Fibroblast of skin of left biceps (primary cell): ENCODE data around the gene CORO7.

Experiments
- DNase-seq, 2 experiments: peaks; one replicate each; pipeline ENCODE4 v3.0.0-alpha.2; 2013; ENCODE audit warnings: low read depth in 2 of 2

The CORO7 gene

DNA sequence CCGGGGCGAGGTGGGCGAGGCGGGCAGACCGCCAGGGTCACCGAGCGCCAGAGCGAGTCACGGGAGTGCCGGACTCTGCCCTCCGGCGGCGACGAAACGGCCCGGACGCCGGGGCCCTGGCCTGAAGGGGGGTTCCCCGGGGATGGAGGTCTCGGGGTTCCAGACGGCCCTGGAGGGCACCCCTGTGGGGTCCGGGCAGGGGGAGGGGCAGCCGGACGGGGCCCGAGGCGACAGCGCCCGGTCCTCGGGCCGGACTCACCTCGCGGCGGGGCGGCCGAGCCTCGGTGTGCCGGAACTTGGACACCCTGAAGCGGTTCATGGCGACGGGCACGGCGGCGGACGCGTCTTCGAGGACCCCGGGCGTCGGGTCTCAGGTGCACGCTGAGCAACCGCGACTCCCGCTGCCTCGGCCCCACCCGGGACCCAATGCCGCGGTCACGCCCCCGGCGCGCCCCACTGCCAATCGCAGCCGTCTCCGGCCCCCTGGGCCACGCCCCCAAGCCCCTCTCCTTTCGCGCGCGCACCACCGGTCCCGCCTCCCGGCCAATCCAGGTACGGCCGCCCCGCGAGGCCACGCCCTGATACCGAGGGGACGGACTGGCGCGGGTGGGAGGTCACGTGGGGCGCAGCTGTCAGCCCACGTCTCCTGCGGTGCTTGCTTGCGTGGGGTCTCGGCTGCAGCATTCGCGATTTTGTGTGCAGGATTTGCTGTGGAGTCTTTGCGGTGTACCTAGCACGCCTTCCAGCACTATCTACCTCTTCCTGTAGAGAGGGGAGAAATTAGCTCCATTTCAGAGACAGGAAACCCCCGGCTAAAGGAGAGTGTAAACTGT is at the start of gene CORO7:
Gene CORO7 (minus strand): TSS at position 397 of the 833 bp plus-strand sequence. CDS start 78 bp downstream, at position 319.
- DNase-seq: peak; percentile 53 to 57

DNA sequence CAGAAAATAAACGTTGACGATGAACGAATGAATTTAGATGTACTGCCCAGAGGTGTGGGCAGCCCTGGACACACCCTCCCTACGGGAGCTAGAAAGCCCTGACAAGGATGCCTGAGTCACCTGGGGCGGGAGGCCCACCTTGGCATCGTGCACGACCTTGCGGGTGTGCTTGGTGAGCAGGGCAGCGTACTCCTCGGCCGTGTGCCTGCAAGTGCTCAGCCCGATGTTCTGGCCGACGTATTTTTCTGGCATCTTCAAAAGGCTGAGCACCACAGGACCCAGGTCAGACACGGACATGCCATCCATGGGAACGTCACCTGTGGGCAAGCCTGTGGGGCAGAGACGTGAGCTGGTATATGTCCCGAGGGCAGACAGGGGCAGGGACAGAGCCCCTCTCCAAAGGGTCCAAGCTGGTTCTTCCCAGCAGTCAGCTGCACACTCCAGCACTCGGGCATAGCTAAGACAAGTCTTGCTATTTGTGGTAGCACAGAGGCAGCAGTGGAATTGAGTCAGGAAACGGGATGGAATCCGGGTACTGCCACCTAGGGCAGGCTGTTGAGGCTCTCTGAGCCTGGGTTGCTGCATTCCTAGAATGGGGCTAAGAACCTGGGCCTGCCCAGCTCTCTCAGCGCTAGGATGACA is 47.2 kb upstream of the CORO7 start:
- no peak for DNase-seq

DNA sequence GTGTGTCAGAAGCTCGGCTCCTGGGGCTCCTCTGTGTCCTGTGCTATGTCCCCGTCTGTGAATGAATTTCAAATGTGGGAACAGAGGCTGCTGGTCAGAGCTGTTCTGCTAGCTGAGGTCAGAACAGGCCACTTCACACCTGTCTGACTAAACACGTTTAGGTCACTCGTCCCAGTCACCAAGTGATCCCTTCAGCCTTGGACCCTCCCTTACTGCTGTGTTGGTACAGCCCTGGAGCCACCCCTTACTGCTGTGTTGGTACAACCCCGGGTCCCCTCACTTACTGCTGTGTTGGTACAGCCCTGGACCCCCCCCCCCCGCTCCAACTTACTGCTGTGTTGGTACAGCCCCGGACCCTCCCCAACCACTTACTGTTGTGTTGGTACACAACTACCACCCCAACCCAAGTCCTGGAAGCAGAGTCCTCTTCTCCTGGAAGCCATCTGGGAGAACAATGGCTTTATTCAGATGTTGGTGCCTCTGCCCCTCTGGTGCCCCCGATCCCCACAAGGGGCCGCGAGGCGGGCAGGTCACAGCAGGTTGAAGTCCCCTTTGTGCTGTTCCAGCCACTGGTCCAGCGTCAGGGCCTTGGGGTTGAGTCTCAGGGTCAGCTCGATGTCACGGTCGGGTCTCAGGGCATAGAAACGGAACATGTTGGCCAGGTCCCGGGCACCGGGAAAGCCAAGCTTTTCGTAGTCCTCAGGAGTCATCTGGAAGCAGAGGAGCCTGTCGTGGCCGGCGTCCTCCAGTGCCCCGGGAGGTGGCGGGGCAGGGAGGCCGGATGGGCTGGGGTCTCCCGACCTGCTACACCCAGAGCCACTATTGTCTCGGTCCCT is 45.1 kb upstream of the CORO7 start:
- no peak for DNase-seq

DNA sequence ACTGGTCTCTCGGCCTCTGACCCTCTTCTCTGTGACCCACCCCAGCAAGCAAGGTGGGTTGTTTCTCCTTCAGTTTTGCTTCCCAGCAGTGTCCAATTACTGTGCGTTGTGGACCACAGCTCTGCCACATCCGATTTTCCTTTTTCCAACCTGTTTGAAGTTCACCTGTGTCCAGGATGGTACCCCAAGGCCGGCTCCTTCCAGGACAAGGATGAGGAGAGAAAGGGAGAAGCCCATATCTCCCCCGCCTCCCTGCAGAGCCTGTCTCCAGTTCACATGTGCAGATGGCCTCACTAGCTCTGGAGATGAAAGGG is 44.5 kb upstream of the CORO7 start:
- no peak for DNase-seq

DNA sequence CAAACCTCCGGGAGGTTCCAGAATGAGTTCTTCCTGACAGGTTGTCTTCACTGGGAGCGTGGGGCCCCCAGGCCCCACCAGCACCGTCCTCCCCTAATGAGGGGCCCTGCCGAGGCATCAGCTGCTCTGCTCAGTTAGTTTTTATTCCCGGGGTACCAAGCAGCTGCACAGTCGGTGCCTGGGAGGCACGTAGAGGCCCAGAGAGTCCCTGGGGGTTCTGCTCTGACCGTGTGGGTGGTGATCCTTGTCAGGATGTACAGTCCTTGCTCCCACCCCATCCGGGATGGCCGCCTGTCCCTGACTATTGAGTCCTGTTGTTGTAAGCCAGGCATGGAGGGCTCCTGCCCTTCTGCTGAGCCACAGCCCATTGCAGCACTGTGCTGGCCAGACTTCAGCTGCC is 39.6 kb upstream of the CORO7 start:
- no peak for DNase-seq

DNA sequence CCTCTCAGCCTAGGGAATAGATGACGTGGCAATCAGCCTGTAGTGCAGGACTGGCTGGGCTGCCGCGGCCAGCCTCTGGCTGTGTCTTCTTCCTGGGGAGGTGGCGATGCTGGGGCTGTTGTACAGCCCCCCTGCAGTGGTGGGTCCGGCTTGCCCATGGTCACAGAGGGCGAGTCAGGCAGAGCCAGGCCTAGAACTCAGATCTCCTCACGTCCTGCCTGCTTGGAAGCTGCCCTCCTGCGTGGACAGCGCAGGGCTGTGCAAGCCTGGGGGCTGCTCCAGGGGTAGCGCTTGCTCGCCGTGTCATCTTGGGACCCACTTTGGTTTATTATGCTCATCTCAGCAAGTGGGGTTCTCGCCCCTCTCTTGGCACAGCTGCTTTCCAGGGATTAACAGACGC is 38.7 kb upstream of the CORO7 start:
- no peak for DNase-seq

DNA sequence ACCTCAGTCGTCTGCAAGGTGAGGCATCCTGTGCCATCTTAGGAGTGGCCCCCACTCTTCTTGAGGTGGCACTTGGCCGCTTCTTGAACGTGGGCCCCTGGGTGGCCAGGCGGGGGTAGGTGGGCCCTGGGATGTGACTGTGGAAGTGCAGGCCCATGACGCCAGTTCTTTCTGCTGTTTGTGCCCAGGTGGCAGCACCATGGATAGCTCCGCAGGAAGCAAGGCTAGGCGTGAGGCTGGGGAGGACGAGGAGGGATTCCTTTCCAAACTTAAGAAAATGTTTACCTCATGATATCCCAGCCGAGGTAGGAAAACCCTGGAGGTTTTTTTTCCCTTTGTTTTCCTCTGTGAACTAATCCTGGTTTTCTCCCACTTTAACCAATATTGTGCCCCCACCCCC is 38.2 kb upstream of the CORO7 start:
- DNase-seq: no peak

DNA sequence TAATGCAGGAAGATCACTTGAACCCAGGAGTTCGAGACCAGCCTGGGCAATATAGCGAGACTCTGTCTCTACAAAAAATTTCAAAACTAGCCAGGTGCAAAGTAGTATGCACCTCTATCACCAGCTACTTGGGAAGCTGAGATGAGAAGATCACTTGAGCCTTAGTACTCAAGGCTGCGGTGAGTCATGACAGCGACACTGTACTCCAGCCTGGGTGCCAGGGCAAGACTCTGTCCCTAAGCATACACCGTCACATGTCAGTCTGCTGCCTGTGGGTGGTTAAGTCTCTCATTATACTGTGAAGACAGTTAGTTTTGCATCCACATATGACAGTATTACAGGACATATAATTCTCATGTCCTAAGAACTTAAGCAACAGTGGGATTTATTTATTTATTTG is 36.3 kb upstream of the CORO7 start:
- DNase-seq: no peak

DNA sequence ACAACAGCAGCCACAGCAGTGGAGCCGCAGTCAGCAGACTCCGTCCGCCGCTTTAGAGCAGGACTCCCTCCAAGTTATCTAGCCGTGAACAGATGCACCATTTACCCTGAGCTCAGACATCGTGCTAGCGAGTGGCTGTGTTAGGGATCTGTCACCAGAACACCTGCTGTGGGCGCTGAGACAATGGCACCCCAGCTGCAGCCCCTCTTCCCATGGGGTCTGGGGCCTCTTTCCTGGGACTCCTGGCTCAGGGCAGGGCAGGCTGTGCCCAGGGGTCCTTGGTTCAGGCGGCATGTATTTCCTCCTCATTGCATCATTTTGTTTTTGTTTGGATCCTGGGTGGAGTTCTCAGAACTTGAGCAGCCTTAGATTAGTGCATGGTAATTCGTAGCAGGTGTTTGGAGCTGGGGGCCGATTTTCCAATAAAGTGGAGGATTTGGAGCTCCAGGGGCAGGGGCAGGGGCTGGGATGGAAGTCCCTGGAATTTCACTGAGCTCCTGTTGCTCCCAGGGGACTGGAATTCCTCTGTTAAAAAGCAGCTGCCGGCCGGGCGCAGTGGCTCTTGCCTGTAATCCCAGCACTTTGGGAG is 34.6 kb upstream of the CORO7 start:
- no peak for DNase-seq

DNA sequence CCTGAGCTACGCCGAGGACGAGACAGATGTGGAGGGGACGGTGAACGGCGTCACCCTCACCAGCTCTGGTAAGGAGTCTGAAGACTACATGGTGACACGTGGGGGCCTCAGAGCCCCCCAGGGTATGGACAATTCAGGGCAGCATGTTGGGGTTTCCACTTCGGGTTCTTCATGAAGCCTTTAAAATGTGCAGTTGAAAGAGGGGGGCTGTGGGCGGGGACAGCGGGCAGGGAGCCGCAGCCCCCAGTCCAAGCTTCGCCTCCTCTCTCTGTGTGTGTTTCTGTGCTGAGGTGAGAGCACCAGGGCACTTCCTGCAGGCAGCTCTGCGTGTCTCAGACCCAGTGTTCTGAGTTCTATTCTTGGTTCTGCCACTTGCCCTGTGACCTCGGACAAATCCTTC is 34.0 kb upstream of the CORO7 start:
- no peak for DNase-seq

DNA sequence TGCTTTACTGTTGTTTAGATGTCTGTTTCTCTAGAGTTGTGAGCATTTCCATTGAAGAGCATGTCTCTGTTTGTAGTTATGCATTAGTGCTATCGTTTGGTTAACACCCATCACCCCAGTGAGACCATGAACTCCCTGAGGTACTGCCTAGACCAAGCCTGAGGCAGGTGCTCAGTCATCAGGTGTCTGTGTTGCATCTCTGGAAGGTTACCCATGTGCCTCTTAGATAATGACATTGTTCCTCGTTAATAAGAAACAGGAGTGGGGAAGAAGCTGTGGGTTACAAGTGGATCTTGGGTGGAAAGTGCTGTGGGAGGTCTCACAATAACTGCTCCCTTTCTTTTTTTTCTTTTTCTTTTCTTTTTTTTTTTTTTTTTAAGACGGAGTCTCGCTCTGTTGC is 27.6 kb upstream of the CORO7 start:
- no peak for DNase-seq

DNA sequence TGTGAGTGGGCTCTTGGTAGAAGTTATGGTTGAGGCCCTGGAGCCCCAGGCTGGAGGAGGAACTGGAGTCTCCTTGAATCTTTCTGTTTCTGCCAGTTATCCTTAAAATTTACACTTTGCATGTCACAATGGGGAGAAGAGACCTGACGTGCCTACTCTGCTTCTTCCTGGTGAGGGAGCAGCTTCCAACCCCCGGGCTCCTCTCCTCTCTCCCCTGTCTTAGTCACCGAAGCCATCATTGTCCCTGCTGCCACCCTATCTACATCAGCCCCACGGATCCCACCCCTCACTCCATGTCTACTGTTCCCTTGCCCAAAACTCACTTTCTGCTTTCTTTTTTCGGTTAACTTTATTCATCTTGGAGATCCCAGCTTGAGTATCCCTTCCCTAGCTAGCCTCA is 26.9 kb upstream of the CORO7 start:
- no peak for DNase-seq

DNA sequence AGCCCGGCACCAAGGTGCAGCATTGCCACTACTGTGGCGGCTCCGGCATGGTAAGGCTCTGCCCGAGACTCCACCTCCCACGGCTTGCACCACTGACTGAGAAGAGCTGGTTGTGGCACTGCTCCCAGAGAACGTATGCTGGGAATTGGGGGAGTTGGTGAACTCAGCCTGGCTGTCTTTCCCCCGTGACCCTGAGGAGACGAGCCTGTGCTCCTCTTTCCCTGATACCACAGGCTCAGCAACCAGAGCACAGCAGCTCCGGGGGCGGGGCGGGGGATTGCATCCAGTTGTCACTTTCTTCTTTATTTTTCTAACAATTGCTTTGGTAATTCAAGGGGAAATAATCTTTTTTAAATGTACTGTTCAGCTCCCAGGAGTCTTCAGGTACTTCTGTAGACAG is 26.0 kb upstream of the CORO7 start:
- DNase-seq: no peak

DNA sequence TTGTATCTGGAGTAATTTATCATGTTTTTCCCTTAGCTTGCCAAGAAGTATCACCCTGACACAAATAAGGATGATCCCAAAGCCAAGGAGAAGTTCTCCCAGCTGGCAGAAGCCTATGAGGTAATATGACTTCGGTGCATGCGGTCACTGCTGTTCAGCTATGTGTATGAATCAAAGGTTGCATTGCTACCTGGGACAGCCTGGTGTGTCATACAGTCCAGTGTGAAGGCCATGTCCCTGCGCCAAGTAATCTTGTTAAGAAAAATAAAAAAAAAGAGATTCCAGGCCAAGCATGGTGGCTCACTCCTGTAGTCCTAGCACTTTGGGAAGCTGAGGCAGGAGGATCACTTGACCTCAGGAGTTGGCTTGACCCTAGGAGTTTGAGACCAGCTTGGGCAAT is 21.0 kb upstream of the CORO7 start:
- no peak for DNase-seq

DNA sequence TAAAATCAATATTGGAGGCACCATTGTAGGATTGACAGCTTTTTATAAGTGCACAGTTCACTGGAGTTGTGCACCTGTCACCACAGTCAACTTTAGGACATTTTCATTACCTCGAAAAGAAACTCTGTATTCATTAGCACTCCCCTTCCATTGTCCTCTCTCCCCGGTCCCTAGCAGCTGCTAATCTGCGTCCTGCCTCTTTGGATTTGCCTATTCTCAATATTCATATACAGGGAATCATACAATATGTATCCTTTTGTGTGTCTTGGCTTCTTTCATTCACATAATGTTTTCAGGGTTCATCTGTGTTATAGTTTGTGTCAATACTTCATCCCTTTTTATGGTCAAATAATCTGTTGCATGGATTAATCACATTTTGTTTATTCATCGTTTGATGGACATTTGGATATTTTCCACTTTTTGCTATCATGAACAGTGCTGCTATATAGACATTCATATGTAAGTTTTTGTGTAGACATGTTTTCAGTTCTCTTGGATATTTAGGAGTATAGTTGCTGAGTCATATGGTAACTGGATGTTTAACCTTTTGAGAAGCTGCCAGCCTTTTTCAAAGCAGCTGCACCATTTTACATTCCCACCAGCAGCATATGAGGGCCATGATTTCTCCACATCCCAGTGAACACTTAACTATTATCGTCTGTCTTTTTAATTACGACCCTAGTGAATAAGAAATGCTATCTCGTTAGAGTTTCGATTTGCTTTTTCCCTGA is 19.1 kb upstream of the CORO7 start:
- DNase-seq: no peak

DNA sequence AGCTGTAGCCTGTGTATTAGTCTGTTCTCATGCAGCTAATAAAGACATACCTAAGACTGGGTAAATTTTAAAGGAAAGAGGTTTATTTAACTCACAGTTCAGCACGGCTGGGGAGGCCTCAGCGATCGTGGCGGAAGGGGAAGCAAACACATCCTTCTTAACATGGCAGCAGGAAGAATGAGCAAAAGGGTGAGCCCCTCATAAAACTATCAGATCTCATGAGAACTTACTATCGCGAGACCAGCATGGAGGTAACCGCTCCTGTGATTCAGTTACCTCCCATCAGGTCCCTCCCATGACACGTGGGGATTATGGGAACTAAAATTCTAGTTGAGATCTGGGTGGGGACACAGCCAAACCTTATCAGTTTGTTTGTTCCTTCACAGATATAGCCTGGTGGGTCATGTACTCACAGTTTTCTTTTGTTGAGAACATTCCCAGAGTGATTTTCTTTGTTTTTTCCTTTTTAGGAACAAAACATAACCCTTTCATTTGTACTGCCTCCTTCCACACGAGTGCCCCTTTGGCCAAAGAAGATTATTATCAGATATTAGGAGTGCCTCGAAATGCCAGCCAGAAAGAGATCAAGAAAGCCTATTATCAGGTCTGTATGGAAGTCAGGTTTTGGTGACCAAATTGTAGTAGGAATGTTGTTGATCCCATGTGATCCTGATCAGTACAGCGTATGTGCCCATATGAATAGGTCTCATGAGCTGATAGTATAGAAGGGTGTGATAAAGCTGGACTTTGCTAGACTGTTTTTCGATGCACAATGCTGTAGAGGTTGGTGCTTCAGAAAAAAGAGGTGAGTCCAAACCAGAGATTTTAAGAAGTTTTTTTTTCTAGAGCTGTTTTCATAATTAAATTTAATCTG is 17.8 kb upstream of the CORO7 start:
- DNase-seq: no peak

DNA sequence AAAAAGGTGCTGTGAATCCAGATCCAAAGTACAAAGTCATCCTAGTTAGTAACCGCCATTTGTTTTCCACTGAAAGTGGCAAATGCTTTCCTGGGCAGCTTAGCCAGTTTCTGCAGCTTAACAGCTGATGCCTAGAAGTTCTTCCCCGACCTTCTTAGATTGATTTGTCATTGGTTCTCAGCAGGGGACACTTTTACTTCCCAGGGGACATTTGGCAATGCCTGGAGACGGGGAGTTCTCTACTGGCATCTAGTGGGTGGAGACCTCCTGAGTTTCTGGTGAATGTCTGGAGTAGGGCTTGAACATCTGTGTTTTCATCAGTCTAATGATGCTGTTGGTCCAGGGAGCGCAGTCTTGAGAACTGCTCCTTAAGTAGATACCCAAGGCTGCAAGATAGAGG is 16.8 kb upstream of the CORO7 start:
- DNase-seq: no peak

DNA sequence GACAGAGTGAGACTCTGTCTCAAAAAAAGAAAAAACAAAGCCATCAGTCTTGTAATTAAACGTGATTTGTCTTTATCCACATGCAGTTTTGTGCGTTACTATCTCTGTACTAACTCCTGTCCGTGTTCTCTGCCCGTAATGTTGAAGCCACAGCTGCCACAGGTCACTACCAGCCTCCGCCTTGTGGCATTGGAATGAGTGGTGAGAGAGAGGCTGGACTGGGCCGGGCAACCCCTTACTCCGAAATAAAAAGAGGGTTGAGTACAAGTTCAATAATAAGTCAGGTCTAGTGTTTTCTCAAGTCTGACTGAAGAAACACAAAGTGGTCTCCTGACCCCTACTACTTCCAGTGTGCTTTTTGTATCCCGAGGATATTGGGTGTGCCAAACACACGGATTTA is 14.6 kb upstream of the CORO7 start:
- no peak for DNase-seq

DNA sequence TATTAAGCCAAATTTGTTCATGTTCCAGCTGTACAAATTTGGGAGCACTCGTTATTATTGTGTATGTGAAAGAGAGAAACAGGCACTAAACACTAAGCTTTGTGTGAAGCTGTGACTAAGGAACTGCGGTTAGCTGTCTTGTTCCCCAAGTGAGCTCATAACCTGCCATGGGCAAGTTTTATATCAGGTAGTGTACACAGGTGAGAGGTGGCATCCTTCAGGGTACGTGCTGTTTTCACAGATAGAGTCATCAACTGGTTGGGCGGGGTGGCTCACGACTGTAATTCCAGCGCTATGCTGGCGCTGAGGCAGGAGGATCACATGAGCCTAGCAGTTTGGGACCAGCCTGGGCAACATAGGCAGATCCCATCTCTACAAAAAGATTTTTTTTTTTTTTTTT is 12.1 kb upstream of the CORO7 start:
- DNase-seq: no peak

DNA sequence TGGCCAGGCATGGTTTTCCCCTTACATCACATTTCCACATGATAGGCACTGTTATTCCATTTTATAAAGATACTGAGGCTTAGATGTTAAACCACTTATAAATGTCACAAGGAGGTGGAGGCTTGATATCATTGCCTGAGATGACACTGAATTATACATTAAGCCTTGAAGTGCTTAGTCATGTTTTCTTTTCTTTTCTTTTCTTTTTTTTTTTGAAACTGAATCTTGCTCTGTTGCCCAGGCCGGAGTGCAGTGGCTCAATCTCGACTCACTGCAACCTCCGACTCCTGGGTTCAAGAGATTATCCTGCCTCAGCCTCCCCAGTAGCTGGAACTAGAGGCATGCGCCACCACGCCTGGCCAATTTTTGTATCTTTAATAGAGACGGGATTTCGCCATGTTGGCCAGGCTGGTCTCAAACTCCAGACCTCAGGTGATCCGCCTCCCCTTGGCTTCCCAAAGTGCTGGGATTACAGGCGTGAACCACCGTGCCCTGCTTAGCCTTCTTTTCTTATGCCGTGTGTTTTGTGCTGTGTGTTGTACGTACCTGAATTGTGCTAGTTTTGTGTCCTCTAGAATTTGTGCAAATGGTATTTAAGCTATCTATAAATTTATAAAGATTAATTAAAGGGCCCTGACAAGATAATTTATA is 10.5 kb upstream of the CORO7 start:
- DNase-seq: no peak
